HEK293 (cell line): ENCODE measurements around the gene WNT4.

Source experiments
- HOXD13 ChIP-seq: sonication (generic); formaldehyde crosslinking; IDR thresholded peaks from 2 replicates; pipeline ENCODE4 v1.8.0; 2022; ENCODE audit warnings: missing genetic modification reagents, borderline replicate concordance
- KLF16 ChIP-seq: fragments of 450-650 bp; formaldehyde crosslinking; IDR thresholded peaks from 2 replicates; pipeline ENCODE4 v1.5.1; 2017; ENCODE audit warnings: missing biosample characterization, missing genetic modification characterization
- OVOL3 ChIP-seq: fragments of 450-650 bp; formaldehyde crosslinking; IDR thresholded peaks from 2 replicates; pipeline ENCODE4 v1.5.1; 2016; ENCODE audit warnings: missing biosample characterization, missing genetic modification characterization
- ZBTB1 ChIP-seq: fragments of 450-650 bp; formaldehyde crosslinking; IDR thresholded peaks from 2 replicates; pipeline ENCODE4 v1.5.1; 2016; ENCODE audit warnings: missing biosample characterization, missing genetic modification characterization
- ZBTB21 ChIP-seq: fragments of 450-650 bp; formaldehyde crosslinking; IDR thresholded peaks from 2 replicates; pipeline ENCODE4 v1.5.1; 2017; ENCODE audit warnings: missing biosample characterization, missing genetic modification characterization
- ZFP37 ChIP-seq: fragments of 450-650 bp; formaldehyde crosslinking; IDR thresholded peaks from 2 replicates; pipeline ENCODE4 v1.5.1; 2016; ENCODE audit warnings: missing biosample characterization, missing genetic modification characterization
- ZNF121 ChIP-seq: fragments of 450-650 bp; formaldehyde crosslinking; IDR thresholded peaks from 2 replicates; pipeline ENCODE4 v1.5.1; 2016; ENCODE audit warnings: missing biosample characterization, missing genetic modification characterization
- ZNF175 ChIP-seq: fragments of 450-650 bp; formaldehyde crosslinking; IDR thresholded peaks from 2 replicates; pipeline ENCODE4 v1.5.1; 2016; ENCODE audit warnings: missing biosample characterization, missing genetic modification characterization
- ZNF792 ChIP-seq: fragments of 450-650 bp; formaldehyde crosslinking; IDR thresholded peaks from 2 replicates; pipeline ENCODE4 v1.5.1; 2016; ENCODE audit warnings: missing biosample characterization, missing genetic modification characterization
- ZNF837 ChIP-seq: fragments of 450-650 bp; formaldehyde crosslinking; IDR thresholded peaks from 2 replicates; pipeline ENCODE4 v1.5.1; 2016; ENCODE audit warnings: missing biosample characterization, missing genetic modification characterization
- TF ChIP-seq, protein P1 (sequence below): fragments of 450-650 bp; formaldehyde crosslinking; IDR thresholded peaks from 2 replicates; pipeline ENCODE4 v1.5.1; 2016; ENCODE audit warnings: missing biosample characterization, missing genetic modification characterization
- TF ChIP-seq, protein P2 (sequence below): fragments of 450-650 bp; formaldehyde crosslinking; IDR thresholded peaks from 2 replicates; pipeline ENCODE4 v1.5.1; 2016; ENCODE audit warnings: missing biosample characterization, missing genetic modification characterization
- TF ChIP-seq, protein P3 (sequence below): fragments of 450-650 bp; formaldehyde crosslinking; IDR thresholded peaks from 2 replicates; pipeline ENCODE4 v1.5.1; 2016; ENCODE audit warnings: missing biosample characterization, missing genetic modification characterization
- TF ChIP-seq, protein P4 (sequence below): fragments of 450-650 bp; formaldehyde crosslinking; IDR thresholded peaks from 2 replicates; pipeline ENCODE4 v1.5.1; 2016; ENCODE audit warnings: missing biosample characterization, missing genetic modification characterization

DNA sequence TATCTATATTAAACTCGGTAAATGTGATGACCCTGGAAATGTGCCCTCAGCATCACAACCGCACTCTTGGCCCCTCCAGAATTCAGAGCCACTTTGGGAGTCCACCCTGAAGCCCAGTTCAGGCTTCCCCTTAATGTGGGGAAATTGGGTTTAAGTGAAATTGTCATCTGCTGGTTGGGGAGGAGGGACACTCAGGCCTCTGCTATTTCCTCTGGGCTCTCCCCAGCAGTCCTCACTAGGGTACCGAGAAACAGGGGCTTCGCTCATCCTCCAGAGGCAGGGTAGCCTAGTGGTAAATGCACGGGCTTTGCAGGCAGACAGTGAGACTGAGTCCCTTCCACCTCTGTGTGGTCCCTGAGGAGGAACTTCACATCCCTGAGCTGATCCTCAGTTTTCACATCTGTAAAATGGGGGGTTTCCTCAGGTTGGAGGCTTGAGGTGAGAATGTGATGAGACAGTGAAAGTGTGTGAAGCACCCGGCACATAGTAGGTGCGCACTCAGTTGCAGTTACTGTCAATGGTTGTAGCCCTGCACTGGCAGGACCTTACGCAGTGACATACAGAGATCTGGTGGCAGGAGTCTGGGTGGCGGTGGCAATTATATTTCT, 14.6 kb upstream of the WNT4 start:
- TF ChIP-seq ZNF792 (tag by site-specific recombination) (no peak), OVOL3 (no peak), ZNF121 (no peak), ZNF837 (tag by site-specific recombination) (no peak), ZBTB1 (no peak), ZFP37 (tag by site-specific recombination) (no peak), HOXD13 (no peak), ZBTB21 (tag by site-specific recombination) (no peak), KLF16 (tag by site-specific recombination) (no peak), ZNF175 (tag by site-specific recombination) (no peak)
- TF ChIP-seq, protein P1, sequence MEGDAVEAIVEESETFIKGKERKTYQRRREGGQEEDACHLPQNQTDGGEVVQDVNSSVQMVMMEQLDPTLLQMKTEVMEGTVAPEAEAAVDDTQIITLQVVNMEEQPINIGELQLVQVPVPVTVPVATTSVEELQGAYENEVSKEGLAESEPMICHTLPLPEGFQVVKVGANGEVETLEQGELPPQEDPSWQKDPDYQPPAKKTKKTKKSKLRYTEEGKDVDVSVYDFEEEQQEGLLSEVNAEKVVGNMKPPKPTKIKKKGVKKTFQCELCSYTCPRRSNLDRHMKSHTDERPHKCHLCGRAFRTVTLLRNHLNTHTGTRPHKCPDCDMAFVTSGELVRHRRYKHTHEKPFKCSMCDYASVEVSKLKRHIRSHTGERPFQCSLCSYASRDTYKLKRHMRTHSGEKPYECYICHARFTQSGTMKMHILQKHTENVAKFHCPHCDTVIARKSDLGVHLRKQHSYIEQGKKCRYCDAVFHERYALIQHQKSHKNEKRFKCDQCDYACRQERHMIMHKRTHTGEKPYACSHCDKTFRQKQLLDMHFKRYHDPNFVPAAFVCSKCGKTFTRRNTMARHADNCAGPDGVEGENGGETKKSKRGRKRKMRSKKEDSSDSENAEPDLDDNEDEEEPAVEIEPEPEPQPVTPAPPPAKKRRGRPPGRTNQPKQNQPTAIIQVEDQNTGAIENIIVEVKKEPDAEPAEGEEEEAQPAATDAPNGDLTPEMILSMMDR (tag by site-specific recombination), result no peak
- TF ChIP-seq, protein P2, sequence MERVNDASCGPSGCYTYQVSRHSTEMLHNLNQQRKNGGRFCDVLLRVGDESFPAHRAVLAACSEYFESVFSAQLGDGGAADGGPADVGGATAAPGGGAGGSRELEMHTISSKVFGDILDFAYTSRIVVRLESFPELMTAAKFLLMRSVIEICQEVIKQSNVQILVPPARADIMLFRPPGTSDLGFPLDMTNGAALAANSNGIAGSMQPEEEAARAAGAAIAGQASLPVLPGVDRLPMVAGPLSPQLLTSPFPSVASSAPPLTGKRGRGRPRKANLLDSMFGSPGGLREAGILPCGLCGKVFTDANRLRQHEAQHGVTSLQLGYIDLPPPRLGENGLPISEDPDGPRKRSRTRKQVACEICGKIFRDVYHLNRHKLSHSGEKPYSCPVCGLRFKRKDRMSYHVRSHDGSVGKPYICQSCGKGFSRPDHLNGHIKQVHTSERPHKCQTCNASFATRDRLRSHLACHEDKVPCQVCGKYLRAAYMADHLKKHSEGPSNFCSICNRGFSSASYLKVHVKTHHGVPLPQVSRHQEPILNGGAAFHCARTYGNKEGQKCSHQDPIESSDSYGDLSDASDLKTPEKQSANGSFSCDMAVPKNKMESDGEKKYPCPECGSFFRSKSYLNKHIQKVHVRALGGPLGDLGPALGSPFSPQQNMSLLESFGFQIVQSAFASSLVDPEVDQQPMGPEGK (tag by site-specific recombination), result no peak
- TF ChIP-seq, protein P3, sequence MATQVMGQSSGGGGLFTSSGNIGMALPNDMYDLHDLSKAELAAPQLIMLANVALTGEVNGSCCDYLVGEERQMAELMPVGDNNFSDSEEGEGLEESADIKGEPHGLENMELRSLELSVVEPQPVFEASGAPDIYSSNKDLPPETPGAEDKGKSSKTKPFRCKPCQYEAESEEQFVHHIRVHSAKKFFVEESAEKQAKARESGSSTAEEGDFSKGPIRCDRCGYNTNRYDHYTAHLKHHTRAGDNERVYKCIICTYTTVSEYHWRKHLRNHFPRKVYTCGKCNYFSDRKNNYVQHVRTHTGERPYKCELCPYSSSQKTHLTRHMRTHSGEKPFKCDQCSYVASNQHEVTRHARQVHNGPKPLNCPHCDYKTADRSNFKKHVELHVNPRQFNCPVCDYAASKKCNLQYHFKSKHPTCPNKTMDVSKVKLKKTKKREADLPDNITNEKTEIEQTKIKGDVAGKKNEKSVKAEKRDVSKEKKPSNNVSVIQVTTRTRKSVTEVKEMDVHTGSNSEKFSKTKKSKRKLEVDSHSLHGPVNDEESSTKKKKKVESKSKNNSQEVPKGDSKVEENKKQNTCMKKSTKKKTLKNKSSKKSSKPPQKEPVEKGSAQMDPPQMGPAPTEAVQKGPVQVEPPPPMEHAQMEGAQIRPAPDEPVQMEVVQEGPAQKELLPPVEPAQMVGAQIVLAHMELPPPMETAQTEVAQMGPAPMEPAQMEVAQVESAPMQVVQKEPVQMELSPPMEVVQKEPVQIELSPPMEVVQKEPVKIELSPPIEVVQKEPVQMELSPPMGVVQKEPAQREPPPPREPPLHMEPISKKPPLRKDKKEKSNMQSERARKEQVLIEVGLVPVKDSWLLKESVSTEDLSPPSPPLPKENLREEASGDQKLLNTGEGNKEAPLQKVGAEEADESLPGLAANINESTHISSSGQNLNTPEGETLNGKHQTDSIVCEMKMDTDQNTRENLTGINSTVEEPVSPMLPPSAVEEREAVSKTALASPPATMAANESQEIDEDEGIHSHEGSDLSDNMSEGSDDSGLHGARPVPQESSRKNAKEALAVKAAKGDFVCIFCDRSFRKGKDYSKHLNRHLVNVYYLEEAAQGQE (tag by site-specific recombination), result no peak
- TF ChIP-seq, protein P4, sequence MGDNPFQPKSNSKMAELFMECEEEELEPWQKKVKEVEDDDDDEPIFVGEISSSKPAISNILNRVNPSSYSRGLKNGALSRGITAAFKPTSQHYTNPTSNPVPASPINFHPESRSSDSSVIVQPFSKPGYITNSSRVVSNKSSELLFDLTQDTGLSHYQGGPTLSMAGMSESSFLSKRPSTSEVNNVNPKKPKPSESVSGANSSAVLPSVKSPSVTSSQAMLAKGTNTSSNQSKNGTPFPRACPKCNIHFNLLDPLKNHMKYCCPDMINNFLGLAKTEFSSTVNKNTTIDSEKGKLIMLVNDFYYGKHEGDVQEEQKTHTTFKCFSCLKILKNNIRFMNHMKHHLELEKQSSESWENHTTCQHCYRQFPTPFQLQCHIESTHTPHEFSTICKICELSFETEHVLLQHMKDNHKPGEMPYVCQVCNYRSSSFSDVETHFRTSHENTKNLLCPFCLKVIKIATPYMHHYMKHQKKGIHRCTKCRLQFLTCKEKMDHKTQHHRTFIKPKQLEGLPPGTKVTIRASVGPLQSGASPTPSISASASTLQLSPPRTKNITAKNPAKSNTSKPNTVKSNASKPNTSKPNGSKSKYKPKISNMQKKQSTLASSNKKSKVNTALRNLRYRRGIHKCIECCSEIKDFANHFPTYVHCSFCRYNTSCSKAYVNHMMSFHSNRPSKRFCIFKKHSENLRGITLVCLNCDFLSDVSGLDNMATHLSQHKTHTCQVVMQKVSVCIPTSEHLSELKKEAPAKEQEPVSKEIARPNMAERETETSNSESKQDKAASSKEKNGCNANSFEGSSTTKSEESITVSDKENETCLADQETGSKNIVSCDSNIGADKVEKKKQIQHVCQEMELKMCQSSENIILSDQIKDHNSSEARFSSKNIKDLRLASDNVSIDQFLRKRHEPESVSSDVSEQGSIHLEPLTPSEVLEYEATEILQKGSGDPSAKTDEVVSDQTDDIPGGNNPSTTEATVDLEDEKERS (tag by site-specific recombination), result no peak
